Astrocyte (in vitro differentiated cells and primary cell): ENCODE results near the gene SYCP2. TPM values are rescaled to one million over a fixed set of nuclear protein-coding genes. Genes with fewer than 3 reads are reported as not detected.

Source experiments
- DNase-seq: peaks from one replicate; pipeline ENCODE4 v3.0.0-alpha.2; 2010; ENCODE audit warnings: low read depth
- FAIRE-seq: peaks from 2 replicates; lab custom pipeline; 2011; peaks lifted over from hg19 to GRCh38; lab: Jason Lieb, UNC
- H2AFZ ChIP-seq: 2 replicates; pipeline ENCODE4 v1.6.0; 2012; ENCODE audit warnings: low read depth, low read length, inconsistent platforms
- H3K27ac ChIP-seq: 2 replicates; pipeline ENCODE4 v1.5.1; 2011; ENCODE audit warnings: low read depth, low read length, inconsistent platforms
- H3K27me3 ChIP-seq: 2 replicates; pipeline ENCODE4 v1.6.0; 2011; ENCODE audit warnings: low read length, inconsistent platforms; ENCODE audit not compliant: insufficient read depth
- H3K36me3 ChIP-seq: 2 replicates; pipeline ENCODE4 v1.5.1; 2011; ENCODE audit warnings: low read length, inconsistent platforms; ENCODE audit not compliant: insufficient read depth
- H3K4me1 ChIP-seq: 2 replicates; pipeline ENCODE4 v1.5.1; 2011; ENCODE audit warnings: low read length, inconsistent platforms; ENCODE audit not compliant: insufficient read depth
- H3K4me2 ChIP-seq: 2 replicates; pipeline ENCODE4 v1.6.0; 2012; ENCODE audit warnings: low read length, inconsistent platforms
- H3K4me3 ChIP-seq: 2 replicates; pipeline ENCODE4 v1.5.1; 2011; ENCODE audit warnings: low read depth, mild to moderate bottlenecking, low read length, inconsistent platforms; ENCODE audit not compliant: insufficient read depth
- H3K79me2 ChIP-seq: 2 replicates; pipeline ENCODE4 v1.6.0; 2012; ENCODE audit warnings: mild to moderate bottlenecking, low read length, inconsistent platforms; ENCODE audit not compliant: insufficient read depth
- H3K9ac ChIP-seq: 2 replicates; pipeline ENCODE4 v1.6.0; 2012; ENCODE audit warnings: mild to moderate bottlenecking, low read length, inconsistent platforms
- H3K9me3 ChIP-seq: 2 replicates; pipeline ENCODE4 v1.5.1; 2012; ENCODE audit warnings: low read depth, mild to moderate bottlenecking, low read length, inconsistent platforms; ENCODE audit not compliant: insufficient read depth
- H4K20me1 ChIP-seq: 2 replicates; pipeline ENCODE4 v1.6.0; 2012; ENCODE audit warnings: low read length, inconsistent platforms; ENCODE audit not compliant: insufficient read depth
- H3K27ac Mint-ChIP-seq: one replicate; pipeline ENCODE4 v1.8.0; 2021; ENCODE audit warnings: mild to moderate bottlenecking, mixed read lengths; ENCODE audit not compliant: unreplicated experiment
- H3K27me3 Mint-ChIP-seq: one replicate; pipeline ENCODE4 v1.8.0; 2021; ENCODE audit warnings: low read depth, mixed read lengths; ENCODE audit not compliant: unreplicated experiment
- H3K36me3 Mint-ChIP-seq: one replicate; pipeline ENCODE4 v1.8.0; 2021; ENCODE audit warnings: low read depth, mixed read lengths; ENCODE audit not compliant: unreplicated experiment
- H3K4me1 Mint-ChIP-seq: one replicate; pipeline ENCODE4 v1.8.0; 2021; ENCODE audit warnings: low read depth, mixed read lengths; ENCODE audit not compliant: unreplicated experiment
- H3K4me3 Mint-ChIP-seq: one replicate; pipeline ENCODE4 v1.8.0; 2021; ENCODE audit warnings: mild to moderate bottlenecking, moderate library complexity, mixed read lengths; ENCODE audit not compliant: unreplicated experiment
- H3K9me3 Mint-ChIP-seq: one replicate; pipeline ENCODE4 v1.8.0; 2021; ENCODE audit warnings: mild to moderate bottlenecking, mixed read lengths; ENCODE audit not compliant: unreplicated experiment
- EZH2 ChIP-seq: IDR thresholded peaks from 2 replicates; pipeline ENCODE4 v1.6.1; 2012; ENCODE audit warnings: mild to moderate bottlenecking, low read length, inconsistent platforms; ENCODE audit not compliant: insufficient read depth
- total RNA-seq: library from RNA; stranded (reverse); gene quantifications from 2 replicates; pipeline ENCODE4 v1.2.1, GENCODE V29; 2021
- TF ChIP-seq, protein P1 (sequence below): IDR thresholded peaks from 2 replicates; pipeline ENCODE4 v1.5.1; 2011; ENCODE audit warnings: low read depth, mild to moderate bottlenecking, inconsistent platforms, low read length, moderate library complexity; ENCODE audit not compliant: insufficient read depth

The SYCP2 gene
- total RNA-seq, 1 donor from 2014 or later = 0.27 TPM

- Histone ChIP-seq H3K27me3 (peaks cover 2% of the 10 kb centered on the region), H3K4me2 (no peak overlapping the region), H3K9ac (no peak overlapping the region), H3K27ac (no peak overlapping the region), H4K20me1 (no peaks in the 10 kb centered on the region), H3K9me3 (no peaks in the 10 kb centered on the region), H3K36me3 (no peaks in the 10 kb centered on the region), H3K79me2 (no peaks in the 10 kb centered on the region), H3K4me1 (no peaks in the 10 kb centered on the region), H2AFZ (no peak overlapping the region), H3K4me3 (no peak overlapping the region)
- H3K36me3 Mint-ChIP-seq = no peaks in the 10 kb centered on the region
- TF ChIP-seq EZH2 = no peak
- TF ChIP-seq, protein P1, sequence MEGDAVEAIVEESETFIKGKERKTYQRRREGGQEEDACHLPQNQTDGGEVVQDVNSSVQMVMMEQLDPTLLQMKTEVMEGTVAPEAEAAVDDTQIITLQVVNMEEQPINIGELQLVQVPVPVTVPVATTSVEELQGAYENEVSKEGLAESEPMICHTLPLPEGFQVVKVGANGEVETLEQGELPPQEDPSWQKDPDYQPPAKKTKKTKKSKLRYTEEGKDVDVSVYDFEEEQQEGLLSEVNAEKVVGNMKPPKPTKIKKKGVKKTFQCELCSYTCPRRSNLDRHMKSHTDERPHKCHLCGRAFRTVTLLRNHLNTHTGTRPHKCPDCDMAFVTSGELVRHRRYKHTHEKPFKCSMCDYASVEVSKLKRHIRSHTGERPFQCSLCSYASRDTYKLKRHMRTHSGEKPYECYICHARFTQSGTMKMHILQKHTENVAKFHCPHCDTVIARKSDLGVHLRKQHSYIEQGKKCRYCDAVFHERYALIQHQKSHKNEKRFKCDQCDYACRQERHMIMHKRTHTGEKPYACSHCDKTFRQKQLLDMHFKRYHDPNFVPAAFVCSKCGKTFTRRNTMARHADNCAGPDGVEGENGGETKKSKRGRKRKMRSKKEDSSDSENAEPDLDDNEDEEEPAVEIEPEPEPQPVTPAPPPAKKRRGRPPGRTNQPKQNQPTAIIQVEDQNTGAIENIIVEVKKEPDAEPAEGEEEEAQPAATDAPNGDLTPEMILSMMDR = peak; percentile 62
- DNase-seq (peak; percentile 9), FAIRE-seq (peak; percentile 49)
- no peak overlapping the region for H3K27ac Mint-ChIP-seq
- no peaks in the 10 kb centered on the region for H3K9me3 Mint-ChIP-seq
- H3K4me3 Mint-ChIP-seq = no peak overlapping the region
- H3K27me3 Mint-ChIP-seq = no peaks in the 10 kb centered on the region
- H3K4me1 Mint-ChIP-seq = no peaks in the 10 kb centered on the region
These were observed 83.3 kb downstream of the SYCP2 start for GRCh38 chr20:59850018-59850641.

DNA sequence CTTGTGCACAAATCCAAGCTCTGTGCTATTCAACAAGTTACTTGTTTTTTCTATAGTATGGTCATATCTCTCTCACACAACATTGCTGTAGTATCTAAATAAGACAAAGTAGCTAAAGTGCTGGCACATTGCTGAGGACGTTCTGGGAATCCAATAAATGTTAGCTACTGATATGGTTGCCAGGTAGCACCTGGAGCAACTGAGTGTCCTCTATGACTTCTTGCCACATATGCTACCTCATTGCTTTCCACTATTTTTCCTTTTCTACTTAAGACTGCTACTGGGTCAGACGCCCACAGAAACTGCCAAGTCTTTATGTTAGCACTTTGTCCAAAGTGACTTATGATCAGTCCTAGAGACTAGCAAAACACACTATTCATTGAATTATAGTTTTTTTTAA, 85.3 kb downstream of the SYCP2 start:
- no peak overlapping the region for H3K4me3 Mint-ChIP-seq
- H3K27me3 ChIP-seq = peaks cover 2% of the 10 kb centered on the region
- H3K27ac Mint-ChIP-seq = no peak overlapping the region
- DNase-seq (no peak), FAIRE-seq (no peak)
- H3K9ac ChIP-seq = no peak overlapping the region
- no peaks in the 10 kb centered on the region for H3K4me1 Mint-ChIP-seq
- no peaks in the 10 kb centered on the region for H3K4me1 ChIP-seq
- TF ChIP-seq, protein P1 = no peak
- no peak for TF ChIP-seq EZH2
- H3K36me3 ChIP-seq = no peaks in the 10 kb centered on the region
- no peaks in the 10 kb centered on the region for H3K36me3 Mint-ChIP-seq
- no peaks in the 10 kb centered on the region for H3K9me3 Mint-ChIP-seq
- H4K20me1 ChIP-seq = no peaks in the 10 kb centered on the region
- no peak overlapping the region for H3K4me2 ChIP-seq
- no peak overlapping the region for H3K4me3 ChIP-seq
- no peak overlapping the region for H2AFZ ChIP-seq
- no peaks in the 10 kb centered on the region for H3K27me3 Mint-ChIP-seq
- no peaks in the 10 kb centered on the region for H3K9me3 ChIP-seq
- no peaks in the 10 kb centered on the region for H3K79me2 ChIP-seq
- no peak overlapping the region for H3K27ac ChIP-seq

DNA sequence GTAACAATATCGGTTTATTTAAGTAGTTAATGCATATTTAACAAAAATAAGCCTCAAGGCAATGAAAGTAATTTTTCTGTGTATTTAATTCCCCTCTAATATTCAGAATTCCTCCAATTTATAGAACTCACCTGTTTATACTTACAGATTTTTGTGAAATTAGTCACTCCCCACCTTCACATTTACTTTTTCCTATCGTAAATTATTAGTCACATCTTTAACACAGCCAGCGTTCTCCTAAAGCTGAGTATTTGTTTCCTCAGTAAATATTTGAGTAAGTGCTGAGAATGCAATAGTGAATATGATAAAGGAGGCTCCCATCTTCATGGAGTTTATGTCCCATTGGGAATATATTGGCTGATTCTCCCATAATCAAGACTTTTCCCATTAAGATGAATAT, 88.0 kb downstream of the SYCP2 start:
- H3K4me1 Mint-ChIP-seq = no peaks in the 10 kb centered on the region
- no peak overlapping the region for H3K4me3 ChIP-seq
- FAIRE-seq = no peak

More for the DNA sequence above, 88.0 kb downstream of the SYCP2 start:
- no peaks in the 10 kb centered on the region for H3K36me3 ChIP-seq
- TF ChIP-seq, protein P1 = no peak
- TF ChIP-seq EZH2 = no peak
- H3K9ac ChIP-seq = no peak overlapping the region
- no peaks in the 10 kb centered on the region for H3K36me3 Mint-ChIP-seq
- no peak overlapping the region for H2AFZ ChIP-seq
- no peak overlapping the region for H3K27ac ChIP-seq
- no peak for DNase-seq
- H3K4me3 Mint-ChIP-seq = no peak overlapping the region
- H4K20me1 ChIP-seq = no peaks in the 10 kb centered on the region
- no peaks in the 10 kb centered on the region for H3K9me3 ChIP-seq
- no peaks in the 10 kb centered on the region for H3K9me3 Mint-ChIP-seq
- H3K4me2 ChIP-seq = no peak overlapping the region
- H3K79me2 ChIP-seq = no peaks in the 10 kb centered on the region
- H3K27me3 Mint-ChIP-seq = peaks cover 10% of the 10 kb centered on the region
- peaks cover 4% of the 10 kb centered on the region for H3K27me3 ChIP-seq
- no peak overlapping the region for H3K27ac Mint-ChIP-seq
- H3K4me1 ChIP-seq = no peaks in the 10 kb centered on the region
